Sigmoid colon (tissue), 7 donors: ENCODE data around the gene SLIT3. TPM values are rescaled to one million over a fixed set of nuclear protein-coding genes. Genes with fewer than 3 reads are reported as not detected.

Experiments used
- DNase-seq: peaks from one replicate; pipeline ENCODE4 v3.0.0-alpha.2; 2019
- H3K27ac ChIP-seq, 4 donors: fragments of 200-600 bp; sonication (generic); one replicate each; pipeline ENCODE4 v1.5.1; 2016 to 2019; ENCODE audit warnings: mild to moderate bottlenecking in 1 of 4
- H3K27me3 ChIP-seq, 3 donors: fragments of 200-600 bp; sonication (generic); one replicate each; pipeline ENCODE4 v1.5.1; 2019; ENCODE audit warnings: mild to moderate bottlenecking in 1 of 3
- H3K36me3 ChIP-seq, 4 donors: fragments of 200-600 bp; sonication (generic); one replicate each; pipeline ENCODE4 v1.5.1; 2016 to 2019
- H3K4me1 ChIP-seq, 4 donors: fragments of 200-600 bp; sonication (generic); one replicate each; pipeline ENCODE4 v1.5.1; 2017 to 2019
- H3K4me3 ChIP-seq, 4 donors: fragments of 200-600 bp; sonication (generic); one replicate each; pipeline ENCODE4 v1.5.1; 2017 to 2019; ENCODE audit warnings: mild to moderate bottlenecking in 2 of 4, moderate library complexity in 1 of 4
- H3K9me3 ChIP-seq, 4 donors: fragments of 200-600 bp in 3 of 4; sonication (generic) in 3 of 4; one replicate each; pipeline versions ENCODE4 v1.5.1 to v1.6.1; 2013 to 2019
- CTCF ChIP-seq, 4 experiments: fragments of 450-650 bp in 3 of 4; fragments of 200-600 bp in 1 of 4; IDR thresholded peaks; one replicate each; pipeline ENCODE4 v1.5.1; 2016 to 2019; ENCODE audit warnings: antibody characterized with exemption in 4 of 4, mild to moderate bottlenecking in 3 of 4, moderate library complexity in 2 of 4
- EP300 ChIP-seq, 4 donors: sonication (generic); formaldehyde crosslinking; IDR thresholded peaks; one replicate each; pipeline ENCODE4 v1.6.1; 2017; ENCODE audit warnings: antibody characterized with exemption in 4 of 4
- POLR2A ChIP-seq, 2 donors: fragments of 450-650 bp; IDR thresholded peaks; one replicate each; pipeline ENCODE4 v1.6.1; 2016; ENCODE audit warnings: antibody characterized with exemption in 2 of 2, mild to moderate bottlenecking in 2 of 2, moderate library complexity in 2 of 2
- POLR2AphosphoS5 ChIP-seq, 4 donors: sonication (generic); formaldehyde crosslinking; IDR thresholded peaks; one replicate each; pipeline ENCODE4 v1.6.1; 2017; ENCODE audit warnings: antibody characterized with exemption in 4 of 4
- WGBS, 2 donors: extraction: QIAGEN DNeasy Blood & Tissue Kit; methylation state at CpG; one replicate each; pipeline ENCODE4 v1.1.7; 2013; 5-methylcytosine and 5-hydroxymethylcytosine counted together
- intact Hi-C: fragments of 100-400 bp; cut with DNase I; formaldehyde crosslinking; loops from one replicate; pipeline ENCODE4 v1.15.1; 2023
- polyA plus RNA-seq, 3 donors: library from polyadenylated mRNA; stranded (reverse); fragments of 200-250 nt; gene quantifications; one replicate each; pipeline ENCODE4 v1.2.3, GENCODE V29; 2013
- total RNA-seq, 4 donors: library from RNA; depleted of rRNA; stranded (reverse); fragments of >200 nt; gene quantifications; one replicate each; pipeline ENCODE4 v1.1.0, GENCODE V29; 2016
- donor health status: healthy with polysubstance abuse.
- donor health status: Bipolar disorder and iron deficiency.
- donor health status: healthy.

SLIT3 gene
- total and polyA plus RNA-seq, 7 donors, result 0.23 to 46.3 (median 30.0) TPM

GRCh38 chr5:168786147-168786546, 514.8 kb downstream of the SLIT3 start:
- Histone ChIP-seq H3K4me3 (no peak overlapping the region), H3K27ac (no peak overlapping the region), H3K9me3 (no peaks in the 10 kb centered on the region), H3K36me3 (peaks cover 0 to 52% (median 2%) of the 10 kb centered on the region in 4 donors), H3K4me1 (no peaks in the 10 kb centered on the region), H3K27me3 (no peaks in the 10 kb centered on the region)
- intact Hi-C loops, result no loop called here
- no peak for DNase-seq
- WGBS, 2 donors, result 56 to 71% methylated on average over 3 of the region's 3 CpGs
- TF ChIP-seq POLR2AphosphoS5 (IDR thresholded peaks at IDR 0.05), result no peak
- no peak for TF ChIP-seq POLR2A (IDR thresholded peaks at IDR 0.05)
- no peak for TF ChIP-seq EP300 (IDR thresholded peaks at IDR 0.05)
- TF ChIP-seq CTCF (IDR thresholded peaks at IDR 0.05), result no peak

GRCh38 chr5:168784454-168784853, 516.5 kb downstream of the SLIT3 start:
- 83 to 89% methylated on average over 4 of the region's 4 CpGs for WGBS, 2 donors
- TF ChIP-seq POLR2A (IDR thresholded peaks at IDR 0.05) (no peak), CTCF (IDR thresholded peaks at IDR 0.05) (no peak), POLR2AphosphoS5 (IDR thresholded peaks at IDR 0.05) (no peak), EP300 (IDR thresholded peaks at IDR 0.05) (no peak)
- no peak overlapping the region for H3K27ac ChIP-seq
- H3K36me3 ChIP-seq, result peaks cover 0 to 65% (median 2%) of the 10 kb centered on the region in 4 donors
- intact Hi-C loops, result no loop called here
- no peaks in the 10 kb centered on the region for H3K4me1 ChIP-seq
- no peaks in the 10 kb centered on the region for H3K9me3 ChIP-seq
- no peak for DNase-seq
- no peaks in the 10 kb centered on the region for H3K27me3 ChIP-seq
- H3K4me3 ChIP-seq, result no peak overlapping the region

- Histone ChIP-seq H3K27me3 (no peaks in the 10 kb centered on the region), H3K27ac (no peak overlapping the region), H3K9me3 (no peaks in the 10 kb centered on the region), H3K4me1 (no peaks in the 10 kb centered on the region), H3K36me3 (peaks cover 0 to 62% (median 0%) of the 10 kb centered on the region in 4 donors), H3K4me3 (no peak overlapping the region)
- intact Hi-C loops, result no loop called here
- DNase-seq, result no peak
- WGBS, 2 donors, result 56 to 73% methylated on average over 10 of the region's 10 CpGs
- TF ChIP-seq POLR2A (IDR thresholded peaks at IDR 0.05), result no peak
- TF ChIP-seq CTCF (IDR thresholded peaks at IDR 0.05), result no peak
- TF ChIP-seq EP300 (IDR thresholded peaks at IDR 0.05), result no peak
- TF ChIP-seq POLR2AphosphoS5 (IDR thresholded peaks at IDR 0.05), result no peak
Observed at GRCh38 chr5:168781941-168782571, 518.9 kb downstream of the SLIT3 start.

- DNase-seq, result no peak
- Histone ChIP-seq H3K4me3 (no peak overlapping the region), H3K4me1 (no peaks in the 10 kb centered on the region), H3K27ac (no peak overlapping the region), H3K27me3 (no peaks in the 10 kb centered on the region), H3K36me3 (peaks cover 0 to 58% (median 0%) of the 10 kb centered on the region in 4 donors), H3K9me3 (no peaks in the 10 kb centered on the region)
- intact Hi-C loops, result no loop called here
- WGBS, 2 donors, result 77 to 85% methylated on average over 3 of the region's 3 CpGs
- TF ChIP-seq CTCF (IDR thresholded peaks at IDR 0.05) (no peak), POLR2AphosphoS5 (IDR thresholded peaks at IDR 0.05) (no peak), EP300 (IDR thresholded peaks at IDR 0.05) (no peak), POLR2A (IDR thresholded peaks at IDR 0.05) (no peak)
Observed at GRCh38 chr5:168780888-168781287, 520.1 kb downstream of the SLIT3 start.

DNA sequence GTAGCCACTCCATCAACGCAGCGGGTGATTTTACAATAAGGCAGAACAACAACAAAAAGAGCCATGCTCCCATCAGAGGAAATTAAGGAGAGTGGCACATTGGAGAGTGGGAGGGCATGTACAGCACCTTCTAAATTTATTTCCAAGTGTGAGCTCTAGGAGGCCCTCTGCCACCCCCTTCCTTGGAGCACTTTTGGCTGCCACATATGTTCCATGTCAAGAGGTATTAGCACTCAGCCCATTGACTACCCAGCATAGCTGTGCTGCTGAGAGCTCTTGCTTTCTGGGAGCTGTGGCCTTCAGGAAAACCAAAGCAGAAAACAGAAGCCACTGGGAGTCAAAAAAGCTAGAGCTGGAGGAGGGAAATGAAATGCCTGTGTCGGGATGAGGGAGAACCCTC, 521.6 kb downstream of the SLIT3 start:
- TF ChIP-seq CTCF (IDR thresholded peaks at IDR 0.05) (no peak), POLR2AphosphoS5 (IDR thresholded peaks at IDR 0.05) (no peak), POLR2A (IDR thresholded peaks at IDR 0.05) (no peak), EP300 (IDR thresholded peaks at IDR 0.05) (no peak)
- Histone ChIP-seq H3K27me3 (no peaks in the 10 kb centered on the region), H3K9me3 (no peaks in the 10 kb centered on the region), H3K4me1 (no peaks in the 10 kb centered on the region), H3K4me3 (no peak overlapping the region), H3K27ac (no peak overlapping the region), H3K36me3 (peaks cover 0 to 47% (median 1%) of the 10 kb centered on the region in 4 donors)
- 90 to 92% methylated on average over 3 of the region's 3 CpGs for WGBS, 2 donors
- intact Hi-C loops, result no loop called here
- no peak for DNase-seq
